Panc1 (cell line): ENCODE results near the gene SCGB1C2. TPM values are rescaled to one million over a fixed set of nuclear protein-coding genes. Genes with fewer than 3 reads are reported as not detected.

Source experiments
- ATAC-seq: fragments of 200-7000 bp; cut with Tn5 transposase; 2 replicates; pipeline ENCODE4 v1.9.1; 2020; ENCODE audit warnings: mild to moderate bottlenecking, moderate library complexity
- BruUV-seq: library from RNA; stranded (reverse); fragments of 400-500 nt; replicated peaks from 2 replicates; lab custom pipeline; 2021; lab: Mats Ljungman, UMichigan
- CTCF ChIA-PET: fragments of 300-600 bp; sonication (Branson Sonifier 250); formaldehyde crosslinking; loops from one replicate; lab custom pipeline; 2022; ENCODE audit warnings: antibody characterized with exemption; lab: Charles Lee
- POLR2A ChIA-PET: fragments of 300-600 bp; sonication (Branson Sonifier 250); formaldehyde crosslinking; loops from one replicate; lab custom pipeline; 2022; ENCODE audit warnings: antibody characterized with exemption; lab: Charles Lee
- DNase-seq: peaks from one replicate; pipeline ENCODE4 v3.0.0-alpha.2; 2010; ENCODE audit warnings: low read depth, low spot score
- H3K27ac ChIP-seq: 2 replicates; pipeline ENCODE4 v1.5.1; 2011; ENCODE audit warnings: mild to moderate bottlenecking, low read length, inconsistent platforms
- H3K27me3 ChIP-seq: fragments of 200-500 bp; sonication (Bioruptor generic); 2 replicates; pipeline ENCODE4 v1.6.0; 2014; ENCODE audit warnings: low read length, inconsistent platforms; ENCODE audit not compliant: control insufficient read depth, insufficient read depth
- H3K36me3 ChIP-seq: fragments of 200-500 bp; sonication (Bioruptor generic); 2 replicates; pipeline ENCODE4 v1.5.1; 2014; ENCODE audit warnings: inconsistent platforms, mild to moderate bottlenecking, low read length, moderate library complexity; ENCODE audit not compliant: control insufficient read depth, insufficient read depth
- H3K4me1 ChIP-seq: 2 replicates; pipeline ENCODE4 v1.5.1; 2011; ENCODE audit warnings: inconsistent platforms, mild to moderate bottlenecking, low read length, moderate library complexity; ENCODE audit not compliant: control insufficient read depth, insufficient read depth
- H3K4me3 ChIP-seq, 2 experiments: 2 replicates each; pipeline ENCODE4 v1.5.1; 2011 to 2012; ENCODE audit warnings: low read depth in 2 of 2, low read length in 2 of 2, mild to moderate bottlenecking in 2 of 2, inconsistent platforms in 1 of 2, moderate library complexity in 1 of 2
- H3K9me3 ChIP-seq: fragments of 200-500 bp; sonication (Bioruptor generic); 2 replicates; pipeline ENCODE4 v1.5.1; 2014; ENCODE audit warnings: low read depth, mild to moderate bottlenecking, inconsistent platforms, low read length, moderate library complexity; ENCODE audit not compliant: control insufficient read depth, insufficient read depth
- POLR2AphosphoS5 ChIP-seq: IDR thresholded peaks from 2 replicates; pipeline ENCODE4 v1.6.1; 2012; ENCODE audit warnings: mild to moderate bottlenecking, low read depth, low read length, moderate library complexity
- REST ChIP-seq, 2 experiments: IDR thresholded peaks; 2 replicates each; pipeline ENCODE4 v1.6.1; 2011 to 2012; ENCODE audit warnings: low read depth in 2 of 2, control low read depth in 1 of 2, low read length in 1 of 2, mild to moderate bottlenecking in 1 of 2, moderate library complexity in 1 of 2; ENCODE audit not compliant: insufficient read depth in 1 of 2
- SIN3A ChIP-seq: IDR thresholded peaks from 2 replicates; pipeline ENCODE4 v1.6.1; 2012; ENCODE audit warnings: low read depth, mild to moderate bottlenecking, low read length, moderate library complexity, borderline replicate concordance; ENCODE audit not compliant: insufficient read depth
- TCF7L2 ChIP-seq: IDR thresholded peaks from 2 replicates; pipeline ENCODE4 v1.6.1; 2011; ENCODE audit warnings: mild to moderate bottlenecking, low read depth, low read length, inconsistent platforms
- in situ Hi-C: cut with HindIII; loops from 2 replicates; pipeline ENCODE4 v1.10.0; 2016; ENCODE audit warnings: low sequenced_read_pairs, low pct_unique_long_range_greater_than_20kb
- intact Hi-C: fragments of 100-400 bp; cut with micrococcal nuclease; formaldehyde crosslinking; loops from one replicate; pipeline ENCODE4 v1.10.0; 2022; ENCODE audit not compliant: unreplicated experiment
- total RNA-seq: library from RNA; stranded (reverse); gene quantifications from one replicate; pipeline ENCODE4 v1.2.1, GENCODE V29; 2021; ENCODE audit not compliant: unreplicated experiment
- TF ChIP-seq, protein P1 (sequence below): fragments of 450-650 bp; IDR thresholded peaks from 2 replicates; pipeline ENCODE4 v1.5.1; 2017; ENCODE audit warnings: mild to moderate bottlenecking

SCGB1C2 gene
- total RNA-seq, 1 experiment from 2014 or later, result not detected

- in situ Hi-C loops, result no loop called here
- CTCF ChIA-PET, result no interaction called here
- no peak for TF ChIP-seq TCF7L2
- no peak for TF ChIP-seq POLR2AphosphoS5
- TF ChIP-seq, protein P1, sequence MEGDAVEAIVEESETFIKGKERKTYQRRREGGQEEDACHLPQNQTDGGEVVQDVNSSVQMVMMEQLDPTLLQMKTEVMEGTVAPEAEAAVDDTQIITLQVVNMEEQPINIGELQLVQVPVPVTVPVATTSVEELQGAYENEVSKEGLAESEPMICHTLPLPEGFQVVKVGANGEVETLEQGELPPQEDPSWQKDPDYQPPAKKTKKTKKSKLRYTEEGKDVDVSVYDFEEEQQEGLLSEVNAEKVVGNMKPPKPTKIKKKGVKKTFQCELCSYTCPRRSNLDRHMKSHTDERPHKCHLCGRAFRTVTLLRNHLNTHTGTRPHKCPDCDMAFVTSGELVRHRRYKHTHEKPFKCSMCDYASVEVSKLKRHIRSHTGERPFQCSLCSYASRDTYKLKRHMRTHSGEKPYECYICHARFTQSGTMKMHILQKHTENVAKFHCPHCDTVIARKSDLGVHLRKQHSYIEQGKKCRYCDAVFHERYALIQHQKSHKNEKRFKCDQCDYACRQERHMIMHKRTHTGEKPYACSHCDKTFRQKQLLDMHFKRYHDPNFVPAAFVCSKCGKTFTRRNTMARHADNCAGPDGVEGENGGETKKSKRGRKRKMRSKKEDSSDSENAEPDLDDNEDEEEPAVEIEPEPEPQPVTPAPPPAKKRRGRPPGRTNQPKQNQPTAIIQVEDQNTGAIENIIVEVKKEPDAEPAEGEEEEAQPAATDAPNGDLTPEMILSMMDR, result no peak
- no peak for TF ChIP-seq REST (IDR thresholded peaks at IDR 0.05; ENCODE audit: insufficient read depth in 1 of 2, low read depth in 2 of 2, low read length in 1 of 2)
- no peak for TF ChIP-seq SIN3A
- Histone ChIP-seq H3K4me1 (no peaks in the 10 kb centered on the region), H3K9me3 (no peaks in the 10 kb centered on the region), H3K27ac (no peak overlapping the region), H3K27me3 (no peaks in the 10 kb centered on the region), H3K36me3 (no peaks in the 10 kb centered on the region), H3K4me3 (no peak overlapping the region)
- DNase-seq, result no peak
- no TSS peak for BruUV-seq
- intact Hi-C loops, result no loop called here
- POLR2A ChIA-PET, result no interaction called here
- no peak for ATAC-seq
Observed at GRCh38 chr17:147796-148740, 10.7 kb downstream of the SCGB1C2 start.

- H3K27ac ChIP-seq, result no peak overlapping the region
- H3K27me3 ChIP-seq, result no peaks in the 10 kb centered on the region
- intact Hi-C loops, result no loop called here
- DNase-seq (no peak), ATAC-seq (no peak)
- ChIA-PET POLR2A (no interaction called here), CTCF (no interaction called here)
- no peaks in the 10 kb centered on the region for H3K4me1 ChIP-seq
- H3K36me3 ChIP-seq, result no peaks in the 10 kb centered on the region
- in situ Hi-C loops, result no loop called here
- TF ChIP-seq POLR2AphosphoS5 (no peak), REST (IDR thresholded peaks at IDR 0.05; ENCODE audit: insufficient read depth in 1 of 2, low read depth in 2 of 2, low read length in 1 of 2) (no peak), TCF7L2 (no peak), SIN3A (no peak)
- TF ChIP-seq, protein P1, result no peak
- H3K9me3 ChIP-seq, result no peaks in the 10 kb centered on the region
- BruUV-seq, result no TSS peak
- no peak overlapping the region for H3K4me3 ChIP-seq
Observed at GRCh38 chr17:148757-149156, 11.4 kb downstream of the SCGB1C2 start.
